GM12892 (cell line): Measurements from ENCODE around the gene AFG3L2.

Source experiments
- POLR2A ChIP-seq: IDR thresholded peaks from 2 replicates; pipeline ENCODE4 v1.6.1; 2011; ENCODE audit warnings: low read depth, low read length, control low read depth
- POLR2AphosphoS5 ChIP-seq: IDR thresholded peaks from 2 replicates; pipeline ENCODE4 v1.6.1; 2011; ENCODE audit warnings: low read depth, low read length, control low read depth
- TAF1 ChIP-seq: IDR thresholded peaks from 2 replicates; pipeline ENCODE4 v1.6.1; 2011; ENCODE audit warnings: low read depth, mild to moderate bottlenecking, control low read depth, low read length, borderline replicate concordance

DNA sequence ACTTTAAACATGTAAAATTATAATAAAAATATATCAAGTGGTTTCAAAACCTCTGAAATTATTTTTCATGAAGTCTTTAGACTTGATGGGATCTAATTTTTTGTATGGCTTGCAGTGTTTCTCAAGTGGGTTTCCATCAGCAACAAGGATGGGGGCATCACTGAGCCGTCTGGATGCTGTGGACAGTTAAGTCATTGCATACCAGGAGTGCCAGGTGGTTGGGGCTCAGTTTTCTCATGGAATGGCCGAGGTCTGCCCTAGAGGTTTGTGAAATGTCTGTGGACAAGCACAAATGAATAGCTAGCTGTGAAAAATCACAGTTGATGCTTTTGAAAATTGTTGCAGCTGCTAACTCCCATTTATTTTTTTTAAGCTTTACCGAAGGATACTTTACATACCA lies 32.4 kb upstream of the AFG3L2 start:
- TF ChIP-seq POLR2A (no peak), TAF1 (no peak), POLR2AphosphoS5 (no peak)
